ENCODE results near the gene DAZL. TPM values are rescaled to one million over a fixed set of nuclear protein-coding genes. Genes with fewer than 3 reads are reported as not detected.

Gene DAZL
- total and polyA plus RNA-seq, 5 donors from 2014 or later, result not detected

DNA sequence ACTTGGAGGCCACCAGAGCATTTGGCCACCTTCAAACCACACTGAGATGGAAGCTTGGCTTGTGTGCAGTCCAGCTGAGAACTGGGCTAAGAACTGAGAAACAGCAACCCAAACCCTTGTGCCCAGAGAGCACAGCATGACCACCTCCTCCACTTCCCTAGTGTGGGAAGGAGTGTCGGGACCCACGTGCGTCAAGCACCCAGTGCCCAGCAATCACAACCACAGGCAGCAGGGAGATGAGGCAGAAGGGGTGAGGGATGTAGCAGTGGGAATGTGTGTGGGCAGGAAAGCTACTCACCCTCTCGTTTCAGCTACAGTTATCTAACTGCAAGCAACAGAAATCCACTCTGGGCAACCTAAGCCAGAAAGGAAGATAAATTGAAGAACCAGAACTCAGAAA is 66.7 kb downstream of the DAZL start:
- Mint-ChIP-seq H3K27ac (no peak overlapping the region), H3K9me3 (no peaks in the 10 kb centered on the region)

DNA sequence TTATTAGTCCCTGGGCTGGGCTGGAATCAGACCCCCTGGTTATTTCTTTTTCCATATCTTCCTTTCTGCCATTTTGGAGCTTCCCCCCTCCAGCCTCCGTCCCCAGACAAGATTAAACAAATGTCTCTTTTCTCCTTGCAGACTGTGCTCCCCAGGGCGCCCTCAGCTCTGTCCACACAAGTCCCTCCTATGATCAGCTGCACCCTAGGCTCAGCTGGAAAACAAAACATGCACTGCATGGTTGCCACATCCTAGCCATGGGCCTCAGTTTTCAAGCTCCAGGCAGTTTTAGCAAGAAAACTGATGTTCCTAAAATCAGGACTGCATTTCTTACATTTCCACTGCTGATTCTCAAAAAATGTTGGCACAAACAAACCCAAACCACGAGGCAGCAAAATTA is 68.2 kb downstream of the DAZL start:
- DNase-seq, result no peak
- Mint-ChIP-seq H3K4me1 (peaks cover 0 to 3% (median 0%) of the 10 kb centered on the region in 4 donors), H3K27me3 (peaks cover 51% of the 10 kb centered on the region), H3K4me3 (no peak overlapping the region), H3K36me3 (no peaks in the 10 kb centered on the region), H3K9me3 (no peaks in the 10 kb centered on the region), H3K27ac (peak overlapping the region in 1 of 3 donors; percentile 63)
- Histone ChIP-seq H3K4me1 (ENCODE audit: control insufficient read depth, insufficient read depth, low read length, poor library complexity, severe bottlenecking) (no peaks in the 10 kb centered on the region), H3K27me3 (ENCODE audit: control insufficient read depth, insufficient read depth, low read length) (peaks cover 18% of the 10 kb centered on the region), H3K36me3 (ENCODE audit: control insufficient read depth, insufficient read depth, low read length) (no peaks in the 10 kb centered on the region), H3K4me3 (ENCODE audit: low read depth, low read length) (no peak overlapping the region), H3K9me3 (ENCODE audit: control insufficient read depth in 2 of 2, low read length in 2 of 2) (no peaks in the 10 kb centered on the region), H3K27ac (ENCODE audit: insufficient read depth, low read length, poor library complexity, severe bottlenecking) (no peak overlapping the region)
- no peak for ATAC-seq (ENCODE audit: low read depth in 2 of 2)

More for the DNA sequence above, 66.7 kb downstream of the DAZL start:
- no peak for ATAC-seq (ENCODE audit: low read depth in 2 of 2)
- DNase-seq, result no peak
- Mint-ChIP-seq H3K4me3 (no peak overlapping the region), H3K27me3 (peaks cover 43% of the 10 kb centered on the region), H3K36me3 (no peaks in the 10 kb centered on the region), H3K4me1 (peaks cover 0 to 3% (median 0%) of the 10 kb centered on the region in 4 donors)
- Histone ChIP-seq H3K4me1 (ENCODE audit: control insufficient read depth, insufficient read depth, low read length, poor library complexity, severe bottlenecking) (no peaks in the 10 kb centered on the region), H3K9me3 (ENCODE audit: control insufficient read depth in 2 of 2, low read length in 2 of 2) (no peaks in the 10 kb centered on the region), H3K36me3 (ENCODE audit: control insufficient read depth, insufficient read depth, low read length) (no peaks in the 10 kb centered on the region), H3K27me3 (ENCODE audit: control insufficient read depth, insufficient read depth, low read length) (peaks cover 18% of the 10 kb centered on the region), H3K4me3 (ENCODE audit: low read depth, low read length) (no peak overlapping the region), H3K27ac (ENCODE audit: insufficient read depth, low read length, poor library complexity, severe bottlenecking) (no peak overlapping the region)

Other genes starting within 250 kb of the DAZL start
- 110 TPM for gene RFTN1, start 91.7 kb downstream of the DAZL start, total RNA-seq
- gene RFTN1, start 91.7 kb downstream of the DAZL start, polyA plus RNA-seq, result 100 to 1,000 TPM in 2 of 4 donors, 10 to 100 TPM in 2; 87.1 to 111 (median 97.5) TPM